Measurements from ENCODE around the gene ZNF268. TPM values are rescaled to one million over a fixed set of nuclear protein-coding genes. Genes with fewer than 3 reads are reported as not detected.

ZNF268 gene
- total RNA-seq, 1 donor from 2014 or later, result 7.0 TPM

- TF ChIP-seq CTCF (conservative IDR thresholded peaks at IDR 0.05; ENCODE audit: low read depth, low read length), result no peak
- no peak overlapping the region for H3K4me3 ChIP-seq (ENCODE audit: low read depth, low read length)
- DNase-seq (ENCODE audit: low read depth), result no peak
These were observed 44.2 kb downstream of the ZNF268 start for GRCh38 chr12:133225527-133225926.

- H3K4me3 ChIP-seq (ENCODE audit: low read depth, low read length), result no peak overlapping the region
- TF ChIP-seq CTCF (conservative IDR thresholded peaks at IDR 0.05; ENCODE audit: low read depth, low read length), result no peak
- DNase-seq (ENCODE audit: low read depth), result no peak
These were observed 45.4 kb downstream of the ZNF268 start for GRCh38 chr12:133226690-133227089.

- no peak overlapping the region for H3K4me3 ChIP-seq (ENCODE audit: low read depth, low read length)
These were observed 46.1 kb downstream of the ZNF268 start for GRCh38 chr12:133227281-133227852.

GRCh38 chr12:133231001-133231400 lies 49.7 kb downstream of the ZNF268 start:
- TF ChIP-seq CTCF (conservative IDR thresholded peaks at IDR 0.05; ENCODE audit: low read depth, low read length), result no peak
- no peak for DNase-seq (ENCODE audit: low read depth)
- H3K4me3 ChIP-seq (ENCODE audit: low read depth, low read length), result no peak overlapping the region

More at GRCh38 chr12:133227281-133227852, 46.1 kb downstream of the ZNF268 start:
- DNase-seq (ENCODE audit: low read depth), result no peak
- TF ChIP-seq CTCF (conservative IDR thresholded peaks at IDR 0.05; ENCODE audit: low read depth, low read length), result no peak

GRCh38 chr12:133233006-133233405 lies 51.7 kb downstream of the ZNF268 start:
- no peak overlapping the region for H3K4me3 ChIP-seq (ENCODE audit: low read depth, low read length)
- DNase-seq (ENCODE audit: low read depth), result no peak
- TF ChIP-seq CTCF (conservative IDR thresholded peaks at IDR 0.05; ENCODE audit: low read depth, low read length), result no peak

- no peak for TF ChIP-seq CTCF (conservative IDR thresholded peaks at IDR 0.05; ENCODE audit: low read depth, low read length)
- DNase-seq (ENCODE audit: low read depth), result no peak
- H3K4me3 ChIP-seq (ENCODE audit: low read depth, low read length), result no peak overlapping the region
These were observed 52.8 kb downstream of the ZNF268 start for GRCh38 chr12:133233993-133234564.

GRCh38 chr12:133234971-133235370 lies 53.7 kb downstream of the ZNF268 start:
- DNase-seq (ENCODE audit: low read depth), result no peak
- TF ChIP-seq CTCF (conservative IDR thresholded peaks at IDR 0.05; ENCODE audit: low read depth, low read length), result no peak

More at GRCh38 chr12:133234971-133235370, 53.7 kb downstream of the ZNF268 start:
- H3K4me3 ChIP-seq (ENCODE audit: low read depth, low read length), result no peak overlapping the region

Data from epithelial cell of proximal tubule (primary cell).